ENCODE results near the gene FNBP1L. TPM values are rescaled to one million over a fixed set of nuclear protein-coding genes. Genes with fewer than 3 reads are reported as not detected.
"Not testable (repeated sequence)": the region's sequence is repeated elsewhere in the genome, so short reads cannot be mapped to it uniquely, and the experiment has no call there.

The FNBP1L gene
- total RNA-seq, 2 donors from 2014 or later, result 3.1 to 4.9 TPM

GRCh38 chr1:93448983-93449804 lies 1.3 kb downstream of the FNBP1L start:
- H3K36me3 Mint-ChIP-seq (ENCODE audit: low read depth), result peaks cover 4% of the 10 kb centered on the region
- peak overlapping the region; percentile 95 for H3K4me3 Mint-ChIP-seq
- H3K4me1 Mint-ChIP-seq, result peaks cover 24% of the 10 kb centered on the region
- DNase-seq (peak in 1 of 3 donors; percentile 20), ATAC-seq (no peak)
- H3K27me3 Mint-ChIP-seq, result peaks cover 40% of the 10 kb centered on the region
- H3K27ac Mint-ChIP-seq, result peak overlapping the region; percentile 72
- no peaks in the 10 kb centered on the region for H3K9me3 ChIP-seq (ENCODE audit: control insufficient read depth, low read length, poor library complexity, severe bottlenecking)

GRCh38 chr1:93450321-93450720 lies 2.4 kb downstream of the FNBP1L start:
- H3K4me1 Mint-ChIP-seq, result peaks cover 24% of the 10 kb centered on the region
- no peaks in the 10 kb centered on the region for H3K9me3 ChIP-seq (ENCODE audit: control insufficient read depth, low read length, poor library complexity, severe bottlenecking)
- H3K27me3 Mint-ChIP-seq, result peaks cover 40% of the 10 kb centered on the region
- DNase-seq (no peak), ATAC-seq (no peak)
- peaks cover 4% of the 10 kb centered on the region for H3K36me3 Mint-ChIP-seq (ENCODE audit: low read depth)
- no peak overlapping the region for H3K27ac Mint-ChIP-seq
- H3K4me3 Mint-ChIP-seq, result no peak overlapping the region

DNA sequence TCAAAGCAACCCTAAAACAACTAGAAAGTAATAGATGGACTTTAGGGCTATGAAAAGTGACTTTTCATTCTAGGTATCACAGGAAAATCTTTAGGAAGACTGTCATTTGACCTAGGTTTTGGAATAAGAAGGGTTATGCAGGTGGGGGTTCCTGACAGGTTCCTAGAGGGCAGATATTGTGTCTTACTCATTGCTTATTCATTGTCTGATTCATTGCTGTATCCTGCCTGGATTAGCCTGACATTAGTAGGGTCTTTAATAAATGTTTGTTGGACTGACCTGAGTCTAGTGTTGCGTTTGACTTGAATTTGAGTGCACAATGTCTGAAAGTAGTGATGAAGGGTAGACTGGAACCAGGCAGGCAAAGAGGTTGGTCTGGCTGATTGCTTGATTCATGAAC lies 6.0 kb downstream of the FNBP1L start:
- no peak overlapping the region for H3K4me3 Mint-ChIP-seq
- no peaks in the 10 kb centered on the region for H3K9me3 ChIP-seq (ENCODE audit: control insufficient read depth, low read length, poor library complexity, severe bottlenecking)
- H3K4me1 Mint-ChIP-seq, result peaks cover 18% of the 10 kb centered on the region
- DNase-seq (no peak), ATAC-seq (no peak)
- peaks cover 32% of the 10 kb centered on the region for H3K27me3 Mint-ChIP-seq
- H3K36me3 Mint-ChIP-seq (ENCODE audit: low read depth), result peaks cover 4% of the 10 kb centered on the region
- no peak overlapping the region for H3K27ac Mint-ChIP-seq

DNA sequence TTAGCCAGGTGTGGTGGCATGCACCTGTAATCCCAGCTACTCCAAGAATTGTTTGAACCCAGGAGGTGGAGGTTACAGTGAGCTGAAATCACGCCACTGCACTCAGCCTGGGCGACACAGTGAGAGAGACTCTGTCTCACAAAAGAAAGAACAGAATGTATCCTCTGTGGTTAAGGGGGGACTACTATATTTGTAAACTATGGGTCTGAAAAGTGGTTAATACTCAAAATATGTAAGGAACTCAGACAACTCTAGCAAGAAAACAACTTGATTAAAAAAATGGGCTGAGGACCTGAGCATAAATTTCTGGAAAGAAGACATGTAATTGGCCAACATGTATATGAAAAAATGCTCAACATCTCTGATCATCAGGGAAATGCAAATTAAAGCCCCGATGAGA lies 11.2 kb downstream of the FNBP1L start:
- Mint-ChIP-seq H3K27ac (no peak overlapping the region), H3K36me3 (ENCODE audit: low read depth) (peaks cover 2% of the 10 kb centered on the region), H3K4me3 (no peak overlapping the region), H3K27me3 (peaks cover 1% of the 10 kb centered on the region), H3K4me1 (peaks cover 5% of the 10 kb centered on the region)
- no peak for ATAC-seq
- no peaks in the 10 kb centered on the region for H3K9me3 ChIP-seq (ENCODE audit: control insufficient read depth, low read length, poor library complexity, severe bottlenecking)
- no peak for DNase-seq

DNA sequence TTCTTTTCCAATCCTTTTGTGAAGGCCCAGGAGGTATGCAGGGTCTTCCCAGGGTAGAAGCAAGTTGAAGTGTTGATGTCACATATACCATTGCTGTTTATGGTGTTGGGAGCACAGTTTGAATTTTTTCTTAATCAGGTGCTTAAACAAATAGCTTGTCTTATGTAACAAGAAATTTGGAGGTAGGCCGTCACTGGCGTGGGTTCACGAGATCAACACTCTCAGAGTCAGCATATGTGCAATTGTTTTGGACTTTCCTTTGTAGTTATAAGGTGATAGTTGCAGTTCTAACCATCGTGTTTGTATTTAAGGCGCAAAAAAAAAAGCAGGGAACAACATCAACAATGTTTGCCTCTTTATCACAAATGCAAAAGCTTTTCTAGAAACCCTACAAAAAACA lies 13.3 kb downstream of the FNBP1L start:
- H3K9me3 ChIP-seq (ENCODE audit: control insufficient read depth, low read length, poor library complexity, severe bottlenecking), result no peaks in the 10 kb centered on the region
- ATAC-seq, result no peak
- DNase-seq, result no peak
- H3K4me1 Mint-ChIP-seq, result peaks cover 5% of the 10 kb centered on the region
- no peak overlapping the region for H3K4me3 Mint-ChIP-seq
- H3K27ac Mint-ChIP-seq, result no peak overlapping the region
- H3K36me3 Mint-ChIP-seq (ENCODE audit: low read depth), result peaks cover 2% of the 10 kb centered on the region
- H3K27me3 Mint-ChIP-seq, result no peaks in the 10 kb centered on the region

GRCh38 chr1:93463960-93464359 lies 16.0 kb downstream of the FNBP1L start:
- no peak for ATAC-seq
- no peak overlapping the region for H3K4me3 Mint-ChIP-seq
- no peaks in the 10 kb centered on the region for H3K9me3 ChIP-seq (ENCODE audit: control insufficient read depth, low read length, poor library complexity, severe bottlenecking)
- DNase-seq, result no peak
- peaks cover 2% of the 10 kb centered on the region for H3K4me1 Mint-ChIP-seq
- H3K27me3 Mint-ChIP-seq, result no peaks in the 10 kb centered on the region
- H3K36me3 Mint-ChIP-seq (ENCODE audit: low read depth), result no peaks in the 10 kb centered on the region
- no peak overlapping the region for H3K27ac Mint-ChIP-seq

DNA sequence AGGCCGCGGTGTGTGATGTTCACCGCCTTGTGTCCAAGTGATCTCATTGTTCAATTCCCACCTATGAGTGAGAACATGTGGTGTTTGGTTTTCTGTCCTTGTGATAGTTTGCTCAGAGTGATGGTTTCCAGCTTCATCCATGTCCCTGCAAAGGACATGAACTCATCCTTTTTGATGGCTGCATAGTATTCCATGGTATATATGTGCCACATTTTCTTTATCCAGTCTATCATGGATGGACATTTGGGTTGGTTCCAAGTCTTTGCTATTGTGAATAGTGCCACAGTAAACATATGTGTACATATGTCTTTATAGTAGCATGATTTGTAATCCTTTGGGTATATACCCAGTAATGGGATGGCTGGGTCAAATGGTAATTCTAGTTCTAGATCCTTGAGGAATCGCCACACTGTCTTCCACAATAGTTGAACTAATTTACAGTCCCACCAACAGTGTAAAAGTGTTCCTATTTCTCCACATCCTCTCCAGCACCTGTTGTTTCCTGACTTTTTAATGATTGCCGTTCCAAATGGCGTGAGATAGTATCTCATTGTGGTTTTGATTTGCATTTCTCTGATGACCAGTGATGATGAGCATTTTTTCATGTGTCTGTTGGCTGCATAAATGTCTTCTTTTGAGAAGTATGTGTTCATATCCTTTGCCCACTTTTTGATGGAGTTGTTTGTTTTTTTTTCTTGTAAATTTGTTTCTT lies 17.6 kb downstream of the FNBP1L start:
- not testable (repeated sequence) for H3K36me3 Mint-ChIP-seq (ENCODE audit: low read depth); H3K9me3 ChIP-seq (ENCODE audit: control insufficient read depth, low read length, poor library complexity, severe bottlenecking); H3K4me3 Mint-ChIP-seq; DNase-seq; H3K27me3 Mint-ChIP-seq; ATAC-seq; H3K4me1 Mint-ChIP-seq; H3K27ac Mint-ChIP-seq

DNA sequence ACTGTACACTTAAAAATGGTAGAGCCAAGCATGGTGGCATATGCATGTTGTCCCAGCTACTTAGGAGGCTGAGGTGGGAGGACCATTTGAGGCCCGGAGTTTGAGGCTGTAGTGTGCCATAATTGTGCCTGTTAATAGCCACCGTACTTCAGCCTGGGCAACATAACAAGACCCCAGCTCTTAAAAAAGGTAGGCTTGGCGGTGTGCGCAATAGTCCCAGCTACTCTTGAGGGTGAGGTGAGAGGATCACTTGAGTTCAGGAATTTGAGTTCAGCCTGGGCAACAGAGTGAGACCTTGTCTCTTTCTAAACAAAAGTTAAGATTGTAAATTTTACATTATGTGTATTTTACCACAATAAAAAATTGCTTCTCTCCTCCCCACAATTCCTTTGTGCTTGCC lies 19.7 kb downstream of the FNBP1L start:
- H3K27ac Mint-ChIP-seq, result no peak overlapping the region
- ATAC-seq (no peak), DNase-seq (no peak)
- H3K4me3 Mint-ChIP-seq, result no peak overlapping the region
- no peaks in the 10 kb centered on the region for H3K27me3 Mint-ChIP-seq
- no peaks in the 10 kb centered on the region for H3K9me3 ChIP-seq (ENCODE audit: control insufficient read depth, low read length, poor library complexity, severe bottlenecking)
- H3K4me1 Mint-ChIP-seq, result peaks cover 4% of the 10 kb centered on the region
- no peaks in the 10 kb centered on the region for H3K36me3 Mint-ChIP-seq (ENCODE audit: low read depth)

GRCh38 chr1:93468662-93469061 lies 20.7 kb downstream of the FNBP1L start:
- DNase-seq, result no peak
- no peak for ATAC-seq
- H3K9me3 ChIP-seq (ENCODE audit: control insufficient read depth, low read length, poor library complexity, severe bottlenecking), result no peaks in the 10 kb centered on the region
- H3K4me3 Mint-ChIP-seq, result no peak overlapping the region
- H3K27ac Mint-ChIP-seq, result no peak overlapping the region
- no peaks in the 10 kb centered on the region for H3K27me3 Mint-ChIP-seq
- peaks cover 4% of the 10 kb centered on the region for H3K4me1 Mint-ChIP-seq
- no peaks in the 10 kb centered on the region for H3K36me3 Mint-ChIP-seq (ENCODE audit: low read depth)

DNA sequence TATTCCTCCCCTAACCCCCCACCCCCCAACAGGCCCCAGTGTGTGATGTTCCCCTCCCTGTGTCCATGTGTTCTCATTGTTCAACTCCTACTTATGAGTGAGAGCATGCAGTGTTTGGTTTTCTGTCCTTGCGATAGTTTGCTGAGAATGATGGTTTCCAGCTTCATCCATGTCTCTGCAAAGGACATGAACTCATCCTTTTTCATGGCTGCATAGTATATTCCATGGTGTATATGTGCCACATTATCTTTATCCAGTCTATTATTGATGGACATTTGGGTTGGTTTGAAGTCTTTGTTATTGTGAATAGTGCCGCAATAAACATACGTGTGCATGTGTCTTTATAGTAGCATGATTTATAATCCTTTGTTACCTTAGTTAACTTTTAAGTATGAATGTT lies 21.3 kb downstream of the FNBP1L start:
- DNase-seq; H3K4me3 Mint-ChIP-seq; H3K4me1 Mint-ChIP-seq; H3K27me3 Mint-ChIP-seq; H3K27ac Mint-ChIP-seq; ATAC-seq; H3K36me3 Mint-ChIP-seq (ENCODE audit: low read depth); H3K9me3 ChIP-seq (ENCODE audit: control insufficient read depth, low read length, poor library complexity, severe bottlenecking): not testable (repeated sequence)

DNA sequence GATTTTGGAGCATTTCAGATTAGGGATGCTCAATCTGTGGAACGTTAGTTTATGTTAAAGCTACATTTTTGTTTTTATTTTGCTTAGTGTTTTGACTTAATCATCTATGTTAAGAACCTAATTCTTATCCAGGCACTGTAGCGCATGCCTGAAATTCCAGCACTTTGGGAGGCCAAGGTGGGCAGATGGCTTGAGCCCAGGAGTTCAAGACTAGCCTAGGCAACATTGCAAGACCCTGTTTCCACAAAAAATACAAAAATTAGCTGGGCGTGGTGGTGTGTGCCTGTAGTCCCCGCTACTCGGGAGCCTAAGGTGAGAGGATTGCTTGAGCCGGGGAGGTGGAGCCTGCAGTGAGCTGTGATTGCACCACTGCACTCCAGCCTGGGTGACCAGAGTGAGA lies 23.4 kb downstream of the FNBP1L start:
- Mint-ChIP-seq H3K4me3 (no peak overlapping the region), H3K4me1 (peaks cover 4% of the 10 kb centered on the region), H3K27ac (no peak overlapping the region), H3K36me3 (ENCODE audit: low read depth) (no peaks in the 10 kb centered on the region), H3K27me3 (no peaks in the 10 kb centered on the region)
- ATAC-seq (no peak), DNase-seq (no peak)
- no peaks in the 10 kb centered on the region for H3K9me3 ChIP-seq (ENCODE audit: control insufficient read depth, low read length, poor library complexity, severe bottlenecking)

DNA sequence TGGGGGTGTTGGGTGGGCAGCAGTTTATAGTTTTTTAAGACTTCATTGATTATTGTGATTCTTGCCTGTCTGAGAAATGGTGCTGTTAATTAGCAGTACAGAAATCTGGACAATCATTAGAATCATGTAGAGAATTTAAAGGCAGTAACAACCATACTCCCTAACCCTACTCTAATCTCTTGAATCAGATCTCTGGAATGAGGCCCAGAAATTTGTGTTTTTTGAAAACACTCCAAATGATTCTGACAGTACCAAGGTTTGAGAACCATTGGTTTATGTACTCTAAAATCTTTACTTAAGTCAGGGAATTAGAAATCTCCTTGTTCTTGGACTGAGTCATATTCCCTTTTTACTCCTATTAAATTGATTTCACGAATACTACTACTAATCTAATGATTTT lies 24.0 kb downstream of the FNBP1L start:
- H3K4me1 Mint-ChIP-seq, result peaks cover 4% of the 10 kb centered on the region
- H3K4me3 Mint-ChIP-seq, result no peak overlapping the region
- no peaks in the 10 kb centered on the region for H3K27me3 Mint-ChIP-seq
- DNase-seq, result no peak
- no peak overlapping the region for H3K27ac Mint-ChIP-seq
- no peaks in the 10 kb centered on the region for H3K9me3 ChIP-seq (ENCODE audit: control insufficient read depth, low read length, poor library complexity, severe bottlenecking)
- no peak for ATAC-seq
- no peaks in the 10 kb centered on the region for H3K36me3 Mint-ChIP-seq (ENCODE audit: low read depth)

DNA sequence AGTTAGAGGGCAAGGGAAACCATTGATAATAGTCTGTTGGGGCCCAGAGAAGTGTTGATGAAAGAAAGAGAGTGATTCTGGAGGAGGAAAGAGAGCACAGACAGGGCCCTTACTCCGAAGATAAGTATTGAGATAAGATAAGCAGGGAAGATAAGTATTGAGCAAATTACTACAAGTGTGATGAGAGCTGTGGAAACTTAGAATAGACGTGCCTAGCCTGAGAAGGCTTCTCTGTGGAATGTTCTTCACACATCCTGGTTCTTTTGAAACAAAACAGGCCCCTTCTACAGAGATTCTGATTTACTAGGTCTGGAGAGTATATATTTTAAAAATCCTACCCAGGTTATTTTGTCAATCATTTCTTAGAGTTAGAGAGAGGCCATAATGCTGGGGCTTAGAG lies 26.4 kb downstream of the FNBP1L start:
- Mint-ChIP-seq H3K4me3 (no peak overlapping the region), H3K27me3 (no peaks in the 10 kb centered on the region)

GRCh38 chr1:93475681-93476080 lies 27.8 kb downstream of the FNBP1L start:
- Mint-ChIP-seq H3K27me3 (no peaks in the 10 kb centered on the region), H3K27ac (no peak overlapping the region), H3K4me1 (peaks cover 3% of the 10 kb centered on the region), H3K36me3 (ENCODE audit: low read depth) (no peaks in the 10 kb centered on the region), H3K4me3 (no peak overlapping the region)
- peaks cover 3% of the 10 kb centered on the region for H3K9me3 ChIP-seq (ENCODE audit: control insufficient read depth, low read length, poor library complexity, severe bottlenecking)
- DNase-seq, result no peak
- ATAC-seq, result no peak

More for the DNA sequence above, 26.4 kb downstream of the FNBP1L start:
- Mint-ChIP-seq H3K27ac (no peak overlapping the region), H3K36me3 (ENCODE audit: low read depth) (no peaks in the 10 kb centered on the region), H3K4me1 (peaks cover 3% of the 10 kb centered on the region)
- DNase-seq (no peak), ATAC-seq (no peak)
- H3K9me3 ChIP-seq (ENCODE audit: control insufficient read depth, low read length, poor library complexity, severe bottlenecking), result peaks cover 3% of the 10 kb centered on the region
